Regular cardiac myocyte (primary cell): Measurements from ENCODE around the gene JUP. TPM values are rescaled to one million over a fixed set of nuclear protein-coding genes. Genes with fewer than 3 reads are reported as not detected.

Experiments
- total RNA-seq: library from RNA; depleted of rRNA; stranded (reverse); fragments of >200 nt; gene quantifications from 2 replicates; pipeline ENCODE4 v1.2.3, GENCODE V29; 2014

The JUP gene
- 10.5 and 14.1 TPM in 2 replicates for total RNA-seq

GRCh38 chr17:41786227-41787020 is at the start of gene JUP:
JUP (minus strand) TSS chr17:41786711; CDS start chr17:41771854, 14,857 bp downstream.

GRCh38 chr17:41835800-41836549 is 49.5 kb upstream of the JUP start, which contains the start of gene NT5C3B:
NT5C3B (minus strand) TSS chr17:41836232; CDS start chr17:41836193, 39 bp downstream.

GRCh38 chr17:41812381-41813151 is 26.1 kb upstream of the JUP start, which contains the start of gene FKBP10:
FKBP10 (plus strand) TSS chr17:41813004; CDS start chr17:41813035, 31 bp downstream.

GRCh38 chr17:41811549-41812380 is 25.3 kb upstream of the JUP start, which contains the start of gene P3H4:
P3H4 (minus strand) TSS chr17:41811949; CDS start chr17:41811915, 34 bp downstream.

GRCh38 chr17:41734139-41734948 is 52.2 kb downstream of the JUP start, which contains the start of gene HAP1:
HAP1 (minus strand) TSS chr17:41734643; CDS start chr17:41734634, 9 bp downstream.

GRCh38 chr17:41711669-41712400 is 74.7 kb downstream of the JUP start, which contains the start of gene GAST:
GAST (plus strand) TSS chr17:41712331; CDS start chr17:41715437, 3,106 bp downstream.

Other genes starting within 250 kb of the JUP start
- not detected in 2 replicates for gene KRT9, start 214.7 kb downstream of the JUP start, total RNA-seq
- gene KRT14, start 199.8 kb downstream of the JUP start, total RNA-seq: 0.38 and 0.56 TPM in 2 replicates
- gene KRT16, start 173.9 kb downstream of the JUP start, total RNA-seq: under 0.01 and 0.28 TPM in 2 replicates
- gene KRT17, start 162.1 kb downstream of the JUP start, total RNA-seq: 1.9 and 7.0 TPM in 2 replicates
- 69.6 and 107 TPM in 2 replicates for gene EIF1, start 97.8 kb downstream of the JUP start, total RNA-seq
- not detected in 2 replicates for gene GAST, start 74.4 kb downstream of the JUP start, total RNA-seq
- under 0.01 TPM in 2 replicates for gene HAP1, start 52.1 kb downstream of the JUP start, total RNA-seq
- gene P3H4, start 25.2 kb upstream of the JUP start, total RNA-seq: 103 and 118 TPM in 2 replicates
- gene FKBP10, start 26.3 kb upstream of the JUP start, total RNA-seq: 229 and 408 TPM in 2 replicates
- 57.5 and 69.2 TPM in 2 replicates for gene NT5C3B, start 49.5 kb upstream of the JUP start, total RNA-seq
- under 0.01 and 0.28 TPM in 2 replicates for gene KLHL10, start 51.1 kb upstream of the JUP start, total RNA-seq
- gene KLHL11, start 78.7 kb upstream of the JUP start, total RNA-seq: 31.3 and 47.0 TPM in 2 replicates
- 184 and 301 TPM in 2 replicates for gene ACLY, start 132.2 kb upstream of the JUP start, total RNA-seq
- 0.56 and 0.58 TPM in 2 replicates for gene ODAD4, start 143.9 kb upstream of the JUP start, total RNA-seq
- 25.4 and 68.6 TPM in 2 replicates for gene CNP, start 180.1 kb upstream of the JUP start, total RNA-seq
- gene DNAJC7, start 230.7 kb upstream of the JUP start, total RNA-seq: 53.3 and 89.9 TPM in 2 replicates
- 27.1 and 42.4 TPM in 2 replicates for gene NKIRAS2, start 233.4 kb upstream of the JUP start, total RNA-seq